DOHH2 (cell line): ENCODE results near the gene ELFN1.

ENCODE experiments used
- H3F3A ChIP-seq: fragments of 200-600 bp; sonication (generic), shearing (Covaris generic); 2 replicates; pipeline ENCODE4 v1.6.0; 2016; ENCODE audit warnings: antibody characterized with exemption, mild to moderate bottlenecking; ENCODE audit not compliant: control insufficient read depth, insufficient read depth
- H3K27ac ChIP-seq: fragments of 200-600 bp; sonication (generic); 2 replicates; pipeline ENCODE4 v1.5.1; 2014; ENCODE audit warnings: low read depth, mild to moderate bottlenecking, low read length, moderate library complexity
- H3K27me3 ChIP-seq: fragments of 200-600 bp; sonication (generic); 2 replicates; pipeline ENCODE4 v1.6.1; 2014; ENCODE audit warnings: mild to moderate bottlenecking, low read length, mixed read lengths; ENCODE audit not compliant: control insufficient read depth
- H3K36me3 ChIP-seq: fragments of 200-600 bp; sonication (generic); 2 replicates; pipeline ENCODE4 v1.6.1; 2014; ENCODE audit warnings: mild to moderate bottlenecking, low read length, moderate library complexity, mixed read lengths; ENCODE audit not compliant: control insufficient read depth
- H3K4me1 ChIP-seq: fragments of 200-600 bp; sonication (generic); 2 replicates; pipeline ENCODE4 v1.6.1; 2014; ENCODE audit warnings: mild to moderate bottlenecking, low read length, mixed read lengths; ENCODE audit not compliant: control insufficient read depth
- H3K4me2 ChIP-seq: fragments of 200-600 bp; sonication (generic); 2 replicates; pipeline ENCODE4 v1.6.0; 2014; ENCODE audit warnings: mild to moderate bottlenecking, low read length, moderate library complexity
- H3K4me3 ChIP-seq: fragments of 200-600 bp; sonication (generic); 2 replicates; pipeline ENCODE4 v1.5.1; 2014; ENCODE audit warnings: mild to moderate bottlenecking, low read length, mixed read lengths
- H3K79me2 ChIP-seq: fragments of 200-600 bp; sonication (generic); 2 replicates; pipeline ENCODE4 v1.6.1; 2014; ENCODE audit warnings: mild to moderate bottlenecking, low read length, mixed read lengths; ENCODE audit not compliant: control insufficient read depth
- H3K9me2 ChIP-seq: fragments of 200-600 bp; sonication (generic); replicated peaks from 2 replicates; pipeline ENCODE4 v1.6.1; 2014; ENCODE audit warnings: mild to moderate bottlenecking, low read length, mixed read lengths; ENCODE audit not compliant: control insufficient read depth
- H3K9me3 ChIP-seq: fragments of 200-600 bp; sonication (generic); 2 replicates; pipeline ENCODE4 v1.6.1; 2014; ENCODE audit warnings: antibody characterized with exemption, low read length, mixed read lengths; ENCODE audit not compliant: control insufficient read depth, insufficient read depth
- H4K20me1 ChIP-seq: fragments of 200-600 bp; sonication (generic); 2 replicates; pipeline ENCODE4 v1.6.0; 2014; ENCODE audit warnings: low read depth, mild to moderate bottlenecking, antibody characterized with exemption, low read length, moderate library complexity; ENCODE audit not compliant: control insufficient read depth, insufficient read depth
- EZH2phosphoT487 ChIP-seq: fragments of 200-600 bp; sonication (generic); IDR thresholded peaks from 2 replicates; pipeline ENCODE4 v1.6.1; 2017; ENCODE audit warnings: borderline replicate concordance, mild to moderate bottlenecking, antibody characterized with exemption, low read length, moderate library complexity, mixed read lengths
- TF ChIP-seq, protein P1 (sequence below): fragments of 200-600 bp; sonication (generic); IDR thresholded peaks from one replicate; pipeline ENCODE4 v1.5.1; 2014; ENCODE audit warnings: antibody characterized with exemption, mild to moderate bottlenecking, low read depth, low read length; ENCODE audit not compliant: poor library complexity, severe bottlenecking

Gene ELFN1

DNA sequence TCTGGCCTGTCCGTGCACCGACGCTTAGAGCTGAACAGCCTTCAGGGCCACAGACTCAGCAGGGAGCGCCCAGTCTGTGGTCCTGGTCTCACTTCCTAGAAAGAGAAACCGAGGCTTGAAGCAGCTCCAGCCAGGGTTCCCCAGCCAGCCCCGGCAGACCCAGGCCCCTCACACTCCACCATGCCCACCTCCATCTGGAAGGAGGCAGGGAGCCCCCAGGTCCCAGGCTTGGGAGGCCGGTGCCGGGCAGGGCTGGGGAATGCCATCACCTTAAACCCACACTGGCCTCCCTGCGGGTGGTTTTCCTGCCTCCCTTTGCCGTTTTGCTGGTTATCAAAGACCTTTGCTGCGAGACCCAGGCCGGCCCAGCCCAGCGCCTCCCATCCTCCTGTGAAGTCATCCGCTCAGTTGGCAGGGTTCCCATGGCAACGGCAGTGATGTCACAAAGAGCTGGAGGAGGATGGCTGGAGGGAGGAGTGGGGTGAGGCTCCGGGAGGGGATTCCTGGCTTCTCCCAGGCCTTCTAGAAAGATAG, 24.0 kb downstream of the ELFN1 start:
- H3K4me2 ChIP-seq, result no peak overlapping the region
- no peaks in the 10 kb centered on the region for H3K36me3 ChIP-seq
- H3F3A ChIP-seq, result no peaks in the 10 kb centered on the region
- H3K9me2 ChIP-seq, result no peaks in the 10 kb centered on the region
- peaks cover 6% of the 10 kb centered on the region for H3K4me1 ChIP-seq
- no peak overlapping the region for H3K4me3 ChIP-seq
- H4K20me1 ChIP-seq, result no peaks in the 10 kb centered on the region
- H3K27me3 ChIP-seq, result peaks cover 7% of the 10 kb centered on the region
- H3K9me3 ChIP-seq, result no peaks in the 10 kb centered on the region
- H3K27ac ChIP-seq, result no peak overlapping the region
- no peaks in the 10 kb centered on the region for H3K79me2 ChIP-seq
- TF ChIP-seq, protein P1, sequence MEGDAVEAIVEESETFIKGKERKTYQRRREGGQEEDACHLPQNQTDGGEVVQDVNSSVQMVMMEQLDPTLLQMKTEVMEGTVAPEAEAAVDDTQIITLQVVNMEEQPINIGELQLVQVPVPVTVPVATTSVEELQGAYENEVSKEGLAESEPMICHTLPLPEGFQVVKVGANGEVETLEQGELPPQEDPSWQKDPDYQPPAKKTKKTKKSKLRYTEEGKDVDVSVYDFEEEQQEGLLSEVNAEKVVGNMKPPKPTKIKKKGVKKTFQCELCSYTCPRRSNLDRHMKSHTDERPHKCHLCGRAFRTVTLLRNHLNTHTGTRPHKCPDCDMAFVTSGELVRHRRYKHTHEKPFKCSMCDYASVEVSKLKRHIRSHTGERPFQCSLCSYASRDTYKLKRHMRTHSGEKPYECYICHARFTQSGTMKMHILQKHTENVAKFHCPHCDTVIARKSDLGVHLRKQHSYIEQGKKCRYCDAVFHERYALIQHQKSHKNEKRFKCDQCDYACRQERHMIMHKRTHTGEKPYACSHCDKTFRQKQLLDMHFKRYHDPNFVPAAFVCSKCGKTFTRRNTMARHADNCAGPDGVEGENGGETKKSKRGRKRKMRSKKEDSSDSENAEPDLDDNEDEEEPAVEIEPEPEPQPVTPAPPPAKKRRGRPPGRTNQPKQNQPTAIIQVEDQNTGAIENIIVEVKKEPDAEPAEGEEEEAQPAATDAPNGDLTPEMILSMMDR, result no peak
- TF ChIP-seq EZH2phosphoT487, result no peak

DNA sequence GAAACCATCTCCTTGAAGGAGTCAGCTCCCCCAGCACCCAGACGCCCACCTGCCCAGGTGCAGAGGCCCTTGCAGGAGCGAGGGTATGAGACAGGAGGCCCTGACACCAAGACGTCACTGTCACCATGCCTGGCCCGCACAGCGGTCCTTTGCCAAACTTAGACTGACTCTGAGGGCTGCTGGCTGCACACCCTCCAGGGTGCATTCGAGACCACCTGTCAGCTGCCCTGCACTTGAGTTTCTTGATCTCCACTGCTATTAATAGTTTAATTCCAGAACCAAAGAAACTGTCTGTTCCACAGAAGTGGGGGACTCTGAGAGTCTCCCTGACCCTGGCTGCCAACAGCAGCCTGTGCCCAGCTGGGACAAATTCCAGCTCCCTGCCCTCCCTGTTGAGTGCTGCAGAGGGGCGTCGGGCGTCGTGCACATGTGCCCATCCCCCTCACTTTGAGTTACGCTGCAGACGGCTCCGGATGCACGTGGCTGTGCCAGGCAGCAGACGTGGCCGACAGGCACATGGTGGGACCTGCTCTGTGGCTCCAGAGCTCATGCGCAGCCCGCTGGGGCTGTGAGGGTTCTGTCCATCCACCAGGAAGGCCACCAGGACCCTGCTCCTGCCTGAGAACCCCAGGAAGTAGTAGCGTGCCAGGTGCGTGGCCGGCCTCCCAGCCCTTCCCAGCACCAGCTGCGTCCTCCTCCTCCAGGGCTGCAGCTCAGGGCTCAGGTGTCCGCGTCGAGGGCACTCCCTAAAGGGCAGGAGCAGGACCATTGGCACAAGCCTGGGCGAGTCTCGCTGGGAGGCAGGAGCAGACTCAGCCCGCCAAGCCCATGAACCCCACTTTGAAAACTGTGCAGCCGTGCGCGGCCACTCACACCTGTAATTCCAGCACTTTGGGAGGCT, 24.8 kb downstream of the ELFN1 start:
- Histone ChIP-seq H3K4me3 (no peak overlapping the region), H3F3A (no peaks in the 10 kb centered on the region), H3K27me3 (peaks cover 7% of the 10 kb centered on the region), H3K79me2 (no peaks in the 10 kb centered on the region), H3K4me2 (no peak overlapping the region), H3K27ac (no peak overlapping the region), H4K20me1 (no peaks in the 10 kb centered on the region), H3K36me3 (no peaks in the 10 kb centered on the region), H3K9me2 (no peaks in the 10 kb centered on the region), H3K4me1 (peaks cover 6% of the 10 kb centered on the region), H3K9me3 (no peaks in the 10 kb centered on the region)
- TF ChIP-seq, protein P1, result no peak
- no peak for TF ChIP-seq EZH2phosphoT487

DNA sequence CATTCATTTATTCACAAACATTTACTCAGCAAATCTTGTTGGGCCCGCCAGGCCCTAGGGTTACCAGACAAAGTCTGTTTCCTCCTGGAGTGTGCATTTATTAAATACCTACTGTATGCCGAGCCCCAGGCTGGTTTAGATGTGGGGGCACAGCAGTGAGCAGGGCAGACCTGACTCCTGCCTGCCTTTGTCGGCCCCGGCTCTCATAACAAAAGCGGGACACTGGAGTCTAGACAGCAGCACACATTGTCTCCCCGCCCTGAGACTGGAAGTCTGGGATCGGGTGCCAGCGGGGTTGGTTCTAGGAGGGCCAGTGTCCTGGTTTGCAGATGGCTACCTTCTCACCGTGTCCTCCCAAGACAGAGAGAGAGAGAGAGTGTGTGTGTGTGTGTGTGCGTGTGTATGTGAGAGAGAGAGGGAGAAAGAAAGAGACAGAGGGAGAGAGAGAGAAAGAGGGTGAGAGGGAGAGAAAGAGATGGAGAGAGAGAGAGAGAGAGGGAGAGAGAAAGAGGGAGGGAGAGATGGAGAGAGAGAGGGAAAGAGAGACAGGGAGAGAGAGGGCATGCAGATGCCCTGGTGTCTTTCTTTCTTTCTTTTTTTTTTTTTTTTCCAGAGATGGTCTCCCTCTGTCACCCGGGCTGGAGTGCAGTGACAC, 25.9 kb downstream of the ELFN1 start:
- H3K9me2 ChIP-seq, result no peaks in the 10 kb centered on the region
- H3F3A ChIP-seq, result no peaks in the 10 kb centered on the region
- H3K27me3 ChIP-seq, result peaks cover 7% of the 10 kb centered on the region
- no peak overlapping the region for H3K4me3 ChIP-seq
- H3K4me1 ChIP-seq, result peaks cover 6% of the 10 kb centered on the region
- TF ChIP-seq EZH2phosphoT487, result no peak
- TF ChIP-seq, protein P1, result no peak
- H3K4me2 ChIP-seq, result no peak overlapping the region
- H4K20me1 ChIP-seq, result no peaks in the 10 kb centered on the region
- no peak overlapping the region for H3K27ac ChIP-seq
- no peaks in the 10 kb centered on the region for H3K36me3 ChIP-seq
- no peaks in the 10 kb centered on the region for H3K79me2 ChIP-seq
- no peaks in the 10 kb centered on the region for H3K9me3 ChIP-seq
